Glomerular endothelial cell (primary cell): ENCODE measurements around the gene UBR3. TPM values are rescaled to one million over a fixed set of nuclear protein-coding genes. Genes with fewer than 3 reads are reported as not detected.
A peak's percentile ranks its signal among the peaks of the same experiment; 100 is the strongest.
"Not testable (repeated sequence)": the region's sequence is repeated elsewhere in the genome, so short reads cannot be mapped to it uniquely, and the experiment has no call there.

ENCODE experiments used
- DNase-seq: peaks from one replicate; pipeline ENCODE4 v3.0.0-alpha.2; 2011; ENCODE audit warnings: low read depth, low spot score; ENCODE audit errors: extremely low read depth
- total RNA-seq: library from RNA; depleted of rRNA; stranded (reverse); fragments of >200 nt; gene quantifications from 2 replicates; pipeline ENCODE4 v1.2.3, GENCODE V29; 2015

Gene UBR3
- total RNA-seq, 1 donor from 2014 or later = 28.5 TPM

GRCh38 chr2:169925968-169926367 lies 98.7 kb downstream of the UBR3 start:
- DNase-seq = no peak

- peak; percentile 42 for DNase-seq
These were observed 101.2 kb downstream of the UBR3 start for GRCh38 chr2:169928463-169928864.

- peak; percentile 16 for DNase-seq
These were observed 106.0 kb downstream of the UBR3 start for GRCh38 chr2:169933124-169933711.

DNA sequence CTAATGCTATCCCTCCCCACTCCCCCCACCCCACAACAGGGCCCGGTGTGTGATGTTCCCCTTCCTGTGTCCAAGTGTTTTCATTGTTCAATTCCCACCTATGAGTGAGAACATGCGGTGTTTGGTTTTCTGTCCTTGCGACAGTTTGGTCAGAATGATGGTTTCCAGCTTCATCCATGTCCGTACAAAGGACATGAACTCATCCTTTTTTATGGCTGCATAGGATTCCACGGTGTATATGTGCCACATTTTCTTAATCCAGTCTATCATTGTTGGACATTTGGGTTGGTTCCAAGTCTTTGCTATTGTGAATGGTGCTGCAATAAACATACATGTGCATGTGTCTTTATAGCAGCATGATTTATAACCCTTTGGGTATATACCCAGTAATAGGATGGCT lies 109.4 kb downstream of the UBR3 start:
- DNase-seq = not testable (repeated sequence)

DNA sequence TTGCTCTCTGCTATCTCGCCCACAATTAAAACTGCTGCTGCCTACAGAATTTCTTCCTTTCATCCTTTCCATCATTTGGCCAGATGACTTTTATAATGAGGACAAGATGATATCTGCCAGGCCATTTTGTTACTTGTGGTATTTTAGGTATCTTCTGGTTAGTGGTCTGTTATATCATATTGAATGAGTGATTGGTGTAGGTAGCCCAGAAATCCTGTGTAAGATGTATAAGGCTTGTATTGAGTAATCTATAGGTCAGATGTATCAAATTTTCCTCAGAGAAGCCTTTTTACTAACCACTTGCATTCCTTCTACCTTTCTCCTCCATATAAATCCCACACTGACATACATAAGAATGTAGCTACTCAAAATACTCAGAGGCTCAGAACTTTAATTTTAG lies 118.3 kb downstream of the UBR3 start:
- DNase-seq = no peak

- no peak for DNase-seq
These were observed 118.8 kb downstream of the UBR3 start for GRCh38 chr2:169946092-169946491.

DNA sequence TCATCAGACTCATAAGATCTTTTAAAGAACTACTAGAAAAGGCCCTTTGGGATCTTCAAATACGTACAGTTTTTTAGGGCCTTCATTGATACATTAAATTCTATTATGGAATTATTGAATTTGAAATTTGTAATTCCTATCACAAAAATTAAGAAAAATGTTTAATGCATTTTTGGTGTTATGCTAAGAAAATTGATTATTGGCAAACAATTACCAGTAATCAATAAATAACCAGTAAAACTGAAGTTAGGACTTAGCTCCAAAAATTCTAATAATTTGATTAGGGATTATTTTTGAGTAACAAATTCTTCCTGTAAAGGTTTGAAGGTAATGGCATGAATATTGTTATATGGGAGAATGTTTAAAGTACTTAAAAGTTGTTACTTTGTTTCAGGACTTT lies 119.3 kb downstream of the UBR3 start:
- no peak for DNase-seq

- DNase-seq = no peak
These were observed 128.7 kb downstream of the UBR3 start for GRCh38 chr2:169955940-169956339.

DNA sequence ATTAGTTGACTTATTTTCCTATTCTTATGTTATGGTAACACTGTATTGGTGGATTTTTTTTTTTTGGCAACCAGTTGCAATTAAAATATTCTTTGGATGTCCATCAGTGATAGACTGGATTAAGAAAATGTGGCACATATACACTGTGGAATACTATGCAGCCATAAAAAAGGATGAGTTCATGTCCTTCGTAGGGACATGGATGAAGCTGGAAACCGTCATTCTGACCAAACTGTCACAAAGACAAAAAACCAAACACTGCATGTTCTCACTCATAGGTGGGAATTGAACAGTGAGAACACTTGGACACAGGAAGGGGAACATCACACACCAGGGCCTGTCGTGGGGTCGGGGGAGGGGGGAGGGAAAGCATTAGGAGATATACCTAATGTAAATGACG lies 130.0 kb downstream of the UBR3 start:
- DNase-seq = not testable (repeated sequence)

- no peak for DNase-seq
These were observed 134.7 kb downstream of the UBR3 start for GRCh38 chr2:169961911-169962310.

DNA sequence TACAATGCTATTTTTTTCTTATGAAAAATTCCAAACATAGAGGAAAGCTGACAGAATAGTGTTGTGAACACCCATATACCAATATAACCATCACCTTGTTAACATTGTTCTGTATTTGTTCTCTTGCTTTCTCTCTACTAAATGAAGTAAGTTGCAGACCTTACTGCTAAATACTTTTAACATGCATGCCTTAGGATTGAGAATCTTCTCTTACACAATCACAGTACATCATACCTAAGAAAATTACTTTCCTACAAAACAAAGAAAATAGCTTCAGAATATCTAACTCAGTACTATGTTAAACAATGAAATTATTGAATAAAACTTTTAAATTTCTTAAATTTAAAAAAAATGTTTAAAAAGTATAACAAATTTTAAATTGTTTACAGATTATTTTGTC lies 136.5 kb downstream of the UBR3 start:
- DNase-seq = no peak

DNA sequence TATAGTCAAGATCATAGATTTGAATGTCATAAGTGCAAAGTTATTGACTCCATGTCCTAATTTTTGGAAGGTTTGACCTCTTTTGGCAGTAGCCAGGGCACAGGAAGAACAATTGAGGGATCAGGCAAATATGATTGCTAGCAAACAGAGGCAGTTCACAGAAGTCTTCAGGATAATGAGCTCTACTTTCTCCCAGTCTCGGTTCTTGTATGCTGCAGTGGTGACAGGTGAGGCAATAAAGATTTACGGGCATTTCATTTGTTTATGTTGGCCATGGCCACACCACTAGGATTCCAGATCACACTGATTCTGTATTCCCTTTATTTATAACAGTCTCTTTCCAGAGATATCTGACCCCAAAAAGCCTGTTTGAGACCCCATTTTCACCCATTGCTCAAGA lies 137.5 kb downstream of the UBR3 start:
- no peak for DNase-seq

- no peak for DNase-seq
These were observed 138.2 kb downstream of the UBR3 start for GRCh38 chr2:169965495-169965894.

- DNase-seq = no peak
These were observed 139.2 kb downstream of the UBR3 start for GRCh38 chr2:169966454-169966853.

DNA sequence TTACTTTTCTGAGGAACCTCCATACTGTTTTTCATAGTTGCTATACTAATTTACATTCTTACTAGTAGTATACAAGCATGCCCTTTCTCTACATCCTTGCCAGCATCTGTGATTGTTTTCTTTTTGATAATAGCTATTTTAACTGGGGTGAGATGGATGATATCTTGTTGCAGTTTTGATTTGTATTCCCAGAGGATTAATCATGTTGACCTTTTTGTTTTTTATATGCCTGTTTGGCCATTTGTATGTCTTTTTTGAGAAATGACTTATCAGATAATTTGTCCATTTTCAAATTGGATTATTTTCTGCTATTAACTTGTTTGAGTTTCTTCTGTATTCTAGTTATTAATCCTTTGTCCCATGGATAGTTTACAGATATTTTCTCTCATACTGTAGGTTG lies 141.5 kb downstream of the UBR3 start:
- no peak for DNase-seq

GRCh38 chr2:169975221-169975620 lies 148.0 kb downstream of the UBR3 start:
- DNase-seq = no peak

- DNase-seq = no peak
These were observed 149.1 kb downstream of the UBR3 start for GRCh38 chr2:169976335-169976851.

GRCh38 chr2:169977530-169977929 lies 150.3 kb downstream of the UBR3 start:
- no peak for DNase-seq

DNA sequence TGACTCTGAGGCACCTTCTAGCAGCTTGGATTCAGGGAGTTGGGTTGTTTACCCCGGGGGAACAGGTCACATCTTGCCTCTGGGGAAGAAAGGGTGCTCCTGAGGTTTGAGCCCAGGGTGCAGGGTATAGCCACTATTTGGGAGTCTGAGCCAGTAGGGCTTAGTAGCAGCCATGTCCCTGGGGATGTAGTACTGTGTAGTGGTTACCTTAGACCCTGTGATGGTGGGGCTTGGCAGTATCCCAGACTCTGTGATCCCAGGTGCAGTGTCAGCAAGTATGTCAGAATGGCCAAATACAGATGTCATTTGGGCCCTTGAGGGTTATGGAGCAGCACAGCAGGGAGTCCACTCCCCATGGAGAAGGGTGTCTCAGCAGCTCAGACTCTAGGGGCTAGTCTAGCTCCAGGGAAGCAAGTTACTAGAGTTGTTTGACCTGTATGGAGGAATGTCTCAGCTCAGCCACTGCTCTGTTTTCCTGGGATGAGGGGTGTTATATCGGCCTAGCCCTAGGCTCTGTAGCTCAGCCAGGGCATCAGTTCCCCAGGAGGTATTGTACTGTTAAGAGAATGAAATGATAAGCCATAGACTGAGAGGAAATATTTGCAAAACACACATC lies 151.3 kb downstream of the UBR3 start:
- DNase-seq = no peak

GRCh38 chr2:169979025-169979424 lies 151.8 kb downstream of the UBR3 start:
- DNase-seq = no peak

- DNase-seq = no peak
These were observed 152.7 kb downstream of the UBR3 start for GRCh38 chr2:169980001-169980400.

DNA sequence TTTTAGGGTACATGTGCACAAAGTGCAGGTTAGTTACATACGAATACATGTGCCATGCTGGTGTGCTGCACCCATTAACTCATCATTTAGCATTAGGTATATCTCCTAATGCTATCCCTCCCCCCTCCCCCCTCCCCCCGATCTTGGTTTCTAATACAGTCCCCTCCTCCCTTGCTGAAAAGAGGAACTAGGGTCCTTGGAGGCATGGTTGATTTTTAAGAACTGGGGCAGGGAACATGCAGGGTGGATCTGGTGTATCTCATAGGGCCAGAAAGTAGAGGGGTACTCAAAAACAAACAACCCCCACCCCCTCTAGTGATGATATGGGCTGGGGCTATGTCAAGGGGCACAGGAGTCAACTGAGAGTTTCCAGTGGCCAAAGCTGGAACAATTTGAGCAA lies 153.4 kb downstream of the UBR3 start:
- no peak for DNase-seq

GRCh38 chr2:169982929-169983328 lies 155.7 kb downstream of the UBR3 start:
- no peak for DNase-seq
